ENCODE measurements around the gene FAM3A. TPM values are rescaled to one million over a fixed set of nuclear protein-coding genes. Genes with fewer than 3 reads are reported as not detected.

The FAM3A gene
- total RNA-seq, 4 donors from 2014 or later = 27.7 to 58.3 (median 34.7) TPM

GRCh38 chrX:154490414-154491083 is 25.5 kb downstream of the FAM3A start, which contains the start of gene SLC10A3:
Gene SLC10A3 (minus strand): TSS chrX:154490629. CDS start chrX:154488940, 1,689 bp downstream.
- ATAC-seq (ENCODE audit: low FRiP score) (peak; percentile 85), DNase-seq (ENCODE audit: low spot score) (peak; percentile 45)
- TF ChIP-seq CTCF (IDR thresholded peaks at IDR 0.05) = no peak

- TF ChIP-seq CTCF (IDR thresholded peaks at IDR 0.05) = no peak
- DNase-seq (ENCODE audit: low spot score) = no peak
- ATAC-seq (ENCODE audit: low FRiP score) = peak; percentile 20
Observed at GRCh38 chrX:154490021-154490413, 26.0 kb downstream of the FAM3A start.

- no peak for TF ChIP-seq CTCF (IDR thresholded peaks at IDR 0.05)
- ATAC-seq (ENCODE audit: low FRiP score) (no peak), DNase-seq (ENCODE audit: low spot score) (no peak)
Observed at GRCh38 chrX:154489182-154489581, 26.9 kb downstream of the FAM3A start.

- ATAC-seq (ENCODE audit: low FRiP score) = no peak
- no peak for DNase-seq (ENCODE audit: low spot score)
- no peak for TF ChIP-seq CTCF (IDR thresholded peaks at IDR 0.05)
Observed at GRCh38 chrX:154488336-154489075, 27.5 kb downstream of the FAM3A start.

- no peak for TF ChIP-seq CTCF (IDR thresholded peaks at IDR 0.05)
- ATAC-seq (ENCODE audit: low FRiP score) = no peak
- DNase-seq (ENCODE audit: low spot score) = no peak
Observed at GRCh38 chrX:154487518-154488290, 28.3 kb downstream of the FAM3A start.

GRCh38 chrX:154486396-154487207 is 29.4 kb downstream of the FAM3A start, which contains the start of gene UBL4A:
Gene UBL4A (minus strand): TSS chrX:154486615. CDS start chrX:154486584, 31 bp downstream.
- ATAC-seq (ENCODE audit: low FRiP score) = peak; percentile 38
- no peak for TF ChIP-seq CTCF (IDR thresholded peaks at IDR 0.05)
- no peak for DNase-seq (ENCODE audit: low spot score)

Data from omental fat pad (tissue), 4 donors.